ENCODE results near the gene RNFT1.
"Not testable (repeated sequence)": the region's sequence is repeated elsewhere in the genome, so short reads cannot be mapped to it uniquely, and the experiment has no call there.

The RNFT1 gene, protein sequence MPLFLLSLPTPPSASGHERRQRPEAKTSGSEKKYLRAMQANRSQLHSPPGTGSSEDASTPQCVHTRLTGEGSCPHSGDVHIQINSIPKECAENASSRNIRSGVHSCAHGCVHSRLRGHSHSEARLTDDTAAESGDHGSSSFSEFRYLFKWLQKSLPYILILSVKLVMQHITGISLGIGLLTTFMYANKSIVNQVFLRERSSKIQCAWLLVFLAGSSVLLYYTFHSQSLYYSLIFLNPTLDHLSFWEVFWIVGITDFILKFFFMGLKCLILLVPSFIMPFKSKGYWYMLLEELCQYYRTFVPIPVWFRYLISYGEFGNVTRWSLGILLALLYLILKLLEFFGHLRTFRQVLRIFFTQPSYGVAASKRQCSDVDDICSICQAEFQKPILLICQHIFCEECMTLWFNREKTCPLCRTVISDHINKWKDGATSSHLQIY

GRCh38 chr17:59964482-59965328 lies at the start of gene RNFT1:
TSS of gene RNFT1 (minus strand) at chr17:59964740. CDS start at chr17:59964663, 77 bp downstream.
- peak; percentile 86 for DNase-seq

DNA sequence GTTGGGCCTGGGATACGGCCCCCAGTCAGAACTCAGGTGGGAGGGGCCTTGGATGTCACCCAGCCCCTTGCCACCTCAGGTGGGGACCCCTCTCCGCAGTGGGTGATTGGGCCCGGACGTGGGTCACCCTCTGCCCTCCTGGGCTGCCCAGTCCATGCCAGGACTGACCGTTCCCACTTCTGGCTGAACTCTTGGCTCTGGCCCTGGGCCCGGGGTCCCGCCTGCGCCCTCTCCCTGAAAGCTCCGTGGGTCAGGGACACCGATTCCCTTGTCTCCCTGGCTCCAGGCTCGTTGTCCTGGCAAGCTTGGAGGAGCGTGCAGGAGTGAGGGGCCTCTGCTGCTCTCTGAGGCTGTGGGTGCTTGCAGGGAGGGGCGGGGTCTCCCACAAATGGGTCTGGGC lies 44.8 kb upstream of the RNFT1 start:
- not testable (repeated sequence) for DNase-seq

- not testable (repeated sequence) for DNase-seq
Measured at GRCh38 chr17:60008377-60008776, 43.8 kb upstream of the RNFT1 start.

GRCh38 chr17:60006160-60006559 lies 41.6 kb upstream of the RNFT1 start:
- DNase-seq = no peak

GRCh38 chr17:60004561-60004960 lies 40.0 kb upstream of the RNFT1 start:
- not testable (repeated sequence) for DNase-seq

DNA sequence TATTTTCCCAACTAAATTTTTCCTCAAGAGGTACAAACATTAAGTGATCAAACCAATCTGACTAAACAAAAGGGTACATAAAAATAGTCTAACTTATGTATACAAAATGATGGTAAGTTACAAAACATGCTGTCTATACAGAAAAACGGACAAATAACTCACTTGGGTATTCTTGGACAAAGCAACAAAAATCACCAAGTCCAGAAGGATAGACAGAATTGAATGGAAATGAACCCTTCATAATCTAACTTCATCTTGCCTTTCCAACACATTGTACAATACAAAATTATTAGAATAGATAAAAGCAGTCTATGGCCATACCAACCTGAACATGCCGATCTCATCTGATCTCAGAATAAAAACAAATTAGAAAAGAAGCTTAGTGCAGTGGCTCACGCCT lies 37.9 kb upstream of the RNFT1 start:
- not testable (repeated sequence) for DNase-seq

GRCh38 chr17:59996608-59997007 lies 32.1 kb upstream of the RNFT1 start:
- not testable (repeated sequence) for DNase-seq

- not testable (repeated sequence) for DNase-seq
Measured at GRCh38 chr17:59975166-59975565, 10.6 kb upstream of the RNFT1 start.

DNA sequence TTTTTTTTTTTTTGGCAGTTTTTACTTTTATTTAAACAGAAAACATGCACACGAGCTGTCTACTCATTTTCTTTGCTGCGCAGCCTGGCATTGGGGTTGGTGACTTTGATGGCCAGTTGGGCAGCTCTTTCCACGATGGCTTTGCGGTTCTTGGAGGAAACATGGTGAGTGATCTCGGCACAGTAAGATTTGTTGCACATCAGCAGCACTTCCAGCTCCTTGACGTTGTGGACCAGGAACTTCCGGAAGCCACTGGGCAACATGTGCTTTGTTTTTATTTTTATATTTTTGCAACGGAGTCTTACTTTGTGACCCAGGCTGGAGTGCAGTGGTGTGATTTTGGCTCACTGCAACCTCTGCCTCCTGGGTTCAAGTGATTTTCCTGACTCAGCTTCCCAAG lies 8.9 kb upstream of the RNFT1 start:
- not testable (repeated sequence) for DNase-seq

- no peak for DNase-seq
Measured at GRCh38 chr17:59972778-59973177, 8.2 kb upstream of the RNFT1 start.

DNA sequence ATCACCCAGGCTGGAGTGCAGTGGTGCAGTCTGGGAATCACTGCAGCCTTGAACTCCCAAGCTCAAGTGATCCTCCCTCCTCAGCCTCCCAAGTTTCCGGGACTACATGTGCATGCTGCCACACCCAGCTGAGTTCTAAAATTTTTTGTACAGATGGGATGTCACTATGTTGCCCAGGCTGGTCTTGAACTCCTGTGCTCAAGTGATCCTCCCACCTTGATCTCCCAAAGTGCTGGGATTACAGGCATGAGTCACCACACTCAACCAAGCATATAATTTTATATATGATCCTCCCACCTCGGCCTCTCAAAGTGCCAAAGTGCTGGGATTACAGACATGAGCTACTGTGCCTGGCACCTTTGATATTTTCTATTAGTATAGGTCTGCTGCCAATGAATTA lies 7.2 kb upstream of the RNFT1 start:
- DNase-seq = not testable (repeated sequence)

DNA sequence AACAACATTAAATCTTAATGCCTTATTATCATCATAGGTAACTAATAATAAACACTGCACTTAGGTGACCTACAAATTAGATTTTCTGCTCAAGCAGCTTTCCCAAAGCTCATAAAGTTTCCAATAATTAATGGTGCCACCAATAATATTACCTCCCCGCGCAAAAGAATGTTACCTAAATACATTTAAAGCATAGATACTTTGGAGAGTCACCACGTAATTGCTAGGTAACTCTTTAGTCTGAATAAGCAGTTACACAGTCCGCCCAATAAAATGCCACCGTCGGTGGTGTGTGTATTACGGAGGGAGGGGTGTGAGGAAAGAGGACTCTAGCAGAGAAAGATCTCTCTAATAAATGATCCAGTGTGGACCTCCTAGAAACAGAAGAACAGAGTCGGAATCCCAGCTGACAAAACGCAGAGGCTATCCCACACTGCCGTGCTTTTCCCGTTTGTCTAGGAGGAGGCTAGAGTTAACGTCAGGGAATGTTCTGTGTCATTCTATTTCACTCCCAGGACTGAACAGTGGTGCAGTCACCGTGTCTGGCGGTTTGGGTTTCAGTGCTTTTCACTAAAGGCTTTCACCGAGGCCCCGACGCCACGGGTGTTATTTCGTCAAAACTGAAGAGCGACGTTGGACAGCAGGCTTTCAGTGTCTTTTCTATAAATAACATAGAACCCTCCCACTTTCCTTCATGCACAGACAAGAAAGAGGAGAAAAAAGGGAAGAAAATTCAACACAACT lies 630 bp downstream of the RNFT1 start:
- DNase-seq = peak; percentile 25

GRCh38 chr17:59962739-59963318 lies 1.7 kb downstream of the RNFT1 start:
- DNase-seq = no peak

DNA sequence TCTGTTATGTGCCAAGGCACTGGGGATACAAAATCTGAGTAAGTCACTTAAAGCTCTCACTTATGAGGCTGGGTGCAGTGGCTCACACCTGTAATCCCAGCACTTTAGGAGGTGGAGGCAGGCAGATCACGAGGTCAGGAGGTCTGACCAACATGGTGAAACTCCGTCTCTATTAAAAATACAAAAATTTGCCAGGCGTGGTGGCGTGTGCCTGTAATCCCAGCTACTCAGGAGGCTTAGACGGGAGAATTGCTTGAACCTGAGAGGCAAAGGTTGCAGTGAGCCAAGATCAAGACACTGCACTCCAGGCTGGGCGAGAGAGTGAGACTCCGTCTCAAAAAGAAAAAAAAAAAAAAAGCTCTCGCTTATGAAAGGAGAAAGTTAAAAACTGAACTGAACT lies 5.0 kb downstream of the RNFT1 start:
- not testable (repeated sequence) for DNase-seq

GRCh38 chr17:59954856-59955255 lies 9.7 kb downstream of the RNFT1 start:
- no peak for DNase-seq

- DNase-seq = no peak
Measured at GRCh38 chr17:59950049-59950448, 14.5 kb downstream of the RNFT1 start.

- DNase-seq = not testable (repeated sequence)
Measured at GRCh38 chr17:59947310-59947709, 17.2 kb downstream of the RNFT1 start.

- not testable (repeated sequence) for DNase-seq
Measured at GRCh38 chr17:59946433-59946832, 18.1 kb downstream of the RNFT1 start.

DNA sequence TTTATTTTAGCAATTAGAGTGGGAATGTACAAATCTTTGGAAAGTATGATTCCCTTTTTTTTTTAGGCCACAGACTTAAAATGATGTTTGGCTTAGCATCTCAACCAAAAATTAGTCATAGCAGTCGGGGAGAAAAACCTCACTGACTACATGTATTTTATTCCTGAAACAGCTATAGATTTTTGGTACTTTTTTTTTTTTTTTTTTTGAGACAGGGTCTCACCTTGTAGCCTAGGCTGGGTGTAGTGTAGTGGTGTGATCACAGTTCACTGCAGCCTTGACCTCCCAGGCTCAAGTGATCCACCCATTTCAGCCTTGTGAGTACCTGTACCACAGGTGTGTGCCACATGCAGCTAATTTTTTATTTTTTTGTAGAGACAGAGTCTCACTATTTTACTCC lies 23.4 kb downstream of the RNFT1 start:
- no peak for DNase-seq

GRCh38 chr17:59940697-59941096 lies 23.8 kb downstream of the RNFT1 start:
- not testable (repeated sequence) for DNase-seq

DNA sequence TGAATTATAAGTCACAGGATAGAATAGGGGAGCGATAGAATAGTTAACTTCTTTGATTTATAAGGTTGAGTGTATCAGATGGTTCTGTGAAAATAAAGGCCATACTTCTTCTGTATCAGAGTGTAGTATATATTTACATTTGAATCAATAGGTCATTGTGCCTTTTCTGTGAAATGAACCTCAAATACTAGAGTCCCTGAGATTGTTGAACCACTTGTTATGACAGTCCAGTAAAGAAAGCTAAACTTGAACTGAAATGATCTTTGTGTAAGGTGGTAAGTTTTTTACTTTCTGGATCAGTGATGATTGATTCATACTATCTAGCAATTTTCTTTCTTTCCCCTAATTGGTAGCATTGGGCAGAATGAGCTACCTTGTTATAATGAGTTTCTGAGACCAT lies 31.2 kb downstream of the RNFT1 start:
- not testable (repeated sequence) for DNase-seq

DNA sequence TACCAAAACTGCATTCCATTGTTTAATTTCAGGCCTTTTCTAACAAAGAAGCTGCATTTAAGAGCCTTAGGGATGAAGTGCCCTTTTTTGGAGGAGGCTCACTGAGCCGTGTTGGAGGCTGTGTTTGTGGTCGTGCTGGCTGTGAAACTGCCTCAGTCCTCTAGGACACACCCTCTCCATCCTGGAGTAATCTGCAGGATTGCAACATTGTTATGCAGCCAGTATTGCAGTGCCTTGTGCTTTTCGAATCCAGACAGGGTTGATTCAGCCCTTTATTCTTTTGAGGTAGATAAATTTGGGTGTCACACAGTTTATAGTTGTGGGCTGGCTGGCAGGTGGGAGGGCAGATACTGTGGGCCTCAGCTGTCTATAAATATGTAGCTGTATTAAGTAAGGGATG lies 33.8 kb downstream of the RNFT1 start:
- DNase-seq = not testable (repeated sequence)

DNA sequence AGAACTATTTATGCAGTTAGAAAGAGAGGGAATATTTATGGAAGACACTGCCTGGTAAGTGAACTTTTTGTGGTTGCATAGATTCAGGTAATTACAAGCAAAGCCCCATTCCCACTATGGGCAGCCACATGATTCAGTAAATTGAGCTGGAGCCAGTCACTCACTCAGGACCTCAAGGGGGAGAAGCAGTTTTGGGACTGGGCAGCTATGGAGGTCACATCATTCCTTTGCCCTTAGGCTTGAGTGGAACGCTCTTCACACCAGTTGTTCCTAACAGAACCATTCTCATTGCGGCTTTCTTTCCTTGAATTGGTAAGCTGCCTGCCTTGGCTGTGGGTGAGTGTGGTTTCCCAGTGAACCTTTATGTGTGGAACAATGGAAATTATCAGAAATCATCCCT lies 34.4 kb downstream of the RNFT1 start:
- not testable (repeated sequence) for DNase-seq
